GM12878 (cell line): ENCODE measurements around the gene GMDS. TPM values are rescaled to one million over a fixed set of nuclear protein-coding genes. Genes with fewer than 3 reads are reported as not detected.

Source experiments
- ATAC-seq: fragments of 200-7000 bp; cut with Tn5 transposase; 3 replicates; pipeline ENCODE4 v1.9.1; 2020; ENCODE audit warnings: mild to moderate bottlenecking, moderate library complexity
- BruUV-seq: library from RNA; stranded (reverse); fragments of 400-500 nt; replicated peaks from 2 replicates; lab custom pipeline; 2021; lab: Mats Ljungman, UMichigan
- CTCF ChIA-PET: fragments of 300-600 bp; sonication (Branson Sonifier 250); formaldehyde crosslinking; extraction: SDS; loops from one replicate; lab custom pipeline; 2021; ENCODE audit warnings: inconsistent platforms; lab: Yijun Ruan, JAX
- POLR2A ChIA-PET: fragments of 350-600 bp; formaldehyde crosslinking; extraction: SDS; loops from one replicate; lab custom pipeline; 2021; ENCODE audit warnings: inconsistent platforms; lab: Charles Lee
- RAD21 ChIA-PET: fragments of 300-600 bp; sonication (Branson Sonifier 250); formaldehyde crosslinking; loops from one replicate; lab custom pipeline; 2023; ENCODE audit warnings: antibody characterized with exemption; ENCODE audit not compliant: unreplicated experiment; lab: Charles Lee
- SMC1A ChIA-PET: fragments of 300-600 bp; sonication (Branson Sonifier 250); formaldehyde crosslinking; loops from one replicate; lab custom pipeline; 2023; ENCODE audit not compliant: unreplicated experiment, uncharacterized antibody; lab: Charles Lee
- DNase-seq: peaks from one replicate; pipeline ENCODE4 v3.0.0-alpha.2; 2011; ENCODE audit warnings: low read depth, low spot score
- FAIRE-seq: peaks from 3 replicates; lab custom pipeline; 2011; peaks lifted over from hg19 to GRCh38; lab: Jason Lieb, UNC
- H2AFZ ChIP-seq: 2 replicates; pipeline ENCODE4 v1.6.0; 2011; ENCODE audit warnings: low read depth, low read length, control low read depth; ENCODE audit not compliant: control insufficient read depth
- H3K27ac ChIP-seq: 2 replicates; pipeline ENCODE4 v1.5.1; 2011; ENCODE audit warnings: control low read depth; ENCODE audit not compliant: control insufficient read depth, insufficient read depth
- H3K27me3 ChIP-seq, 2 experiments: replicated peaks in 1 of 2; 2 replicates each; pipeline versions ENCODE4 v1.6.0 to v1.6.1; 2011; ENCODE audit warnings: low read length in 1 of 2; ENCODE audit not compliant: control insufficient read depth in 2 of 2, insufficient read depth in 2 of 2
- H3K36me3 ChIP-seq, 2 experiments: 2 replicates each; pipeline ENCODE4 v1.5.1; 2011; ENCODE audit warnings: low read length in 1 of 2; ENCODE audit not compliant: control insufficient read depth in 2 of 2, insufficient read depth in 2 of 2
- H3K4me1 ChIP-seq: 2 replicates; pipeline ENCODE4 v1.6.1; 2011; ENCODE audit warnings: mild to moderate bottlenecking, low read length, moderate library complexity, mixed read lengths; ENCODE audit not compliant: control insufficient read depth, insufficient read depth
- H3K4me2 ChIP-seq: 2 replicates; pipeline ENCODE4 v1.6.0; 2011; ENCODE audit warnings: control low read depth; ENCODE audit not compliant: control insufficient read depth, insufficient read depth
- H3K4me3 ChIP-seq: fragments of 200-600 bp; sonication (generic); 2 replicates; pipeline ENCODE4 v1.5.1; 2016
- H3K79me2 ChIP-seq: 2 replicates; pipeline ENCODE4 v1.6.0; 2011; ENCODE audit warnings: low read length; ENCODE audit not compliant: control insufficient read depth, insufficient read depth
- H3K9ac ChIP-seq: 2 replicates; pipeline ENCODE4 v1.8.0; 2011; ENCODE audit warnings: low read length, control low read depth, mixed read lengths; ENCODE audit not compliant: control insufficient read depth, insufficient read depth
- H3K9me3 ChIP-seq: replicated peaks from 3 replicates; pipeline ENCODE4 v1.5.1; 2011; ENCODE audit warnings: mild to moderate bottlenecking, low read length; ENCODE audit not compliant: control insufficient read depth, insufficient read depth
- H4K20me1 ChIP-seq: 2 replicates; pipeline ENCODE4 v1.6.0; 2011; ENCODE audit not compliant: control insufficient read depth, insufficient read depth
- BCL11A ChIP-seq: IDR thresholded peaks from 2 replicates; pipeline ENCODE4 v1.6.1; 2011; ENCODE audit warnings: low read depth, low read length
- BRCA1 ChIP-seq: IDR thresholded peaks from 2 replicates; pipeline ENCODE4 v1.6.1; 2011; ENCODE audit warnings: low read depth, low read length, improper control_type of control experiment
- EGR1 ChIP-seq, 2 experiments: IDR thresholded peaks; 1 replicate in 1 of 2; 2 replicates in 1 of 2; pipeline ENCODE4 v1.6.1; 2011 to 2012; ENCODE audit warnings: low read depth in 2 of 2, low read length in 2 of 2, borderline replicate concordance in 1 of 2, mild to moderate bottlenecking in 1 of 2, moderate library complexity in 1 of 2
- EP300 ChIP-seq, 2 experiments: fragments of 150-350 bp in 1 of 2; IDR thresholded peaks; 2 replicates each; pipeline ENCODE4 v1.6.1; 2011 to 2012; ENCODE audit warnings: low read depth in 2 of 2, low read length in 2 of 2, borderline replicate concordance in 1 of 2, improper control_type of control experiment in 1 of 2, inconsistent platforms in 1 of 2; ENCODE audit not compliant: control insufficient read depth in 1 of 2
- FOXK2 ChIP-seq: fragments of 450-650 bp; IDR thresholded peaks from 2 replicates; pipeline ENCODE4 v1.6.1; 2017; ENCODE audit warnings: mild to moderate bottlenecking, moderate library complexity
- IRF5 ChIP-seq: fragments of 450-650 bp; IDR thresholded peaks from 2 replicates; pipeline ENCODE4 v1.6.1; 2017; ENCODE audit warnings: borderline replicate concordance
- PAX8 ChIP-seq: fragments of 450-650 bp; IDR thresholded peaks from 2 replicates; pipeline ENCODE4 v1.6.1; 2017; ENCODE audit warnings: mild to moderate bottlenecking, moderate library complexity
- RCOR1 ChIP-seq: conservative IDR thresholded peaks from 2 replicates; pipeline ENCODE4 v1.6.1; 2012; ENCODE audit warnings: low read depth, low read length, improper control_type of control experiment
- RELB ChIP-seq: fragments of 450-650 bp; IDR thresholded peaks from 2 replicates; pipeline ENCODE4 v1.6.1; 2017; ENCODE audit warnings: low read depth, mild to moderate bottlenecking, moderate library complexity
- REST ChIP-seq: IDR thresholded peaks from 2 replicates; pipeline ENCODE4 v1.6.1; 2012; ENCODE audit warnings: mild to moderate bottlenecking, low read depth, low read length
- SMC3 ChIP-seq: IDR thresholded peaks from 2 replicates; pipeline ENCODE4 v1.6.1; 2011; ENCODE audit warnings: low read length, improper control_type of control experiment, borderline replicate concordance
- TAF1 ChIP-seq: IDR thresholded peaks from 2 replicates; pipeline ENCODE4 v1.6.1; 2011; ENCODE audit warnings: mild to moderate bottlenecking, low read depth, low read length, borderline replicate concordance
- WGBS: methylation state at CpG from one replicate; pipeline ENCODE4 v1.1.6; 2016; ENCODE audit warnings: low lambda C conversion rate; ENCODE audit not compliant: insufficient replicate concordance, insufficient coverage; ENCODE audit errors: missing lambda C conversion rate; 5-methylcytosine and 5-hydroxymethylcytosine counted together
- in situ Hi-C: fragments of 300-500 bp; cut with MboI; formaldehyde crosslinking; loops from 9 replicates; pipeline ENCODE4 v1.14.3; 2018; ENCODE audit warnings: mixed read lengths
- intact Hi-C: fragments of 100-400 bp; cut with micrococcal nuclease; formaldehyde crosslinking; loops from one replicate; pipeline ENCODE4 v1.14.2; 2022; ENCODE audit not compliant: unreplicated experiment
- polyA plus RNA-seq, 11 experiments: library from polyadenylated mRNA; depleted of rRNA in 4 of 11; unstranded in 6 of 11; stranded (reverse) in 5 of 11; fragments of >200 nt; fragmentation: Nextera tagmentation in 4 of 11; fragmentation: Illumina TruSeq in 1 of 11; extraction: Ambion mirVana in 4 of 11; extraction: Trizol in 1 of 11; gene quantifications; 1 replicate in 1 of 11; 2 replicates in 10 of 11; pipeline versions ENCODE4 v1.2.1 to v1.2.3, GENCODE V29; 2011 to 2016; ENCODE audit warnings: inconsistent platforms in 2 of 11, missing spikeins in 2 of 11, low read depth in 1 of 11
- total RNA-seq, 4 experiments: library from RNA; depleted of rRNA in 3 of 4; stranded (reverse); fragments of >200 nt in 3 of 4; fragmentation: Illumina TruSeq in 1 of 4; extraction: Trizol in 1 of 4; gene quantifications; 2 replicates each; pipeline versions ENCODE4 v1.2.1 to v1.2.3, GENCODE V29; 2013 to 2021

GMDS gene
- total and polyA plus RNA-seq, 10 of the 15 experiments (the other 5 are each of a cell fraction or from before 2014, with no cell fraction given): 0.61 to 53.8 (median 29.3) TPM

GRCh38 chr6:1695546-1696462 is 549.6 kb downstream of the GMDS start:
- Histone ChIP-seq H3K27me3 (no peaks in the 10 kb centered on the region), H3K9ac (no peak overlapping the region), H3K4me2 (no peak overlapping the region), H3K9me3 (peaks cover 2% of the 10 kb centered on the region; the same call in 1 of the 3 replicates), H2AFZ (no peak overlapping the region), H3K4me3 (no peak overlapping the region), H3K36me3 (no peaks in the 10 kb centered on the region), H3K79me2 (no peaks in the 10 kb centered on the region), H3K27ac (no peak overlapping the region), H4K20me1 (no peaks in the 10 kb centered on the region), H3K4me1 (no peaks in the 10 kb centered on the region)
- no TSS peak for BruUV-seq
- ChIA-PET POLR2A (interaction anchor here (0.6 kb wide), 1 partner anchor 60 kb away, joined by 3 read pairs; no protein-coding TSS in a partner anchor), CTCF (interaction anchor here (0.7 to 1.6 kb wide), 2 partner anchors 9 to 15 kb away, joined by 3 read pairs; no protein-coding TSS in a partner anchor), SMC1A (interaction anchor here (0.6 to 1.5 kb wide), 2 partner anchors 9 to 91 kb away, joined by 3 to 4 read pairs; no protein-coding TSS in a partner anchor), RAD21 (no interaction called here)
- 90% methylated on average over 10 of the region's 10 CpGs for WGBS
- FAIRE-seq: no peak
- in situ Hi-C loops: no loop called here
- no peak for DNase-seq
- no peak for ATAC-seq
- TF ChIP-seq SMC3 (no peak), BRCA1 (no peak), RCOR1 (no peak), EGR1 (IDR thresholded peaks at IDR 0.05; ENCODE audit: borderline replicate concordance in 1 of 2, low read depth in 2 of 2, low read length in 2 of 2) (no peak), BCL11A (no peak), PAX8 (no peak), FOXK2 (no peak), EP300 (IDR thresholded peaks at IDR 0.05; ENCODE audit: borderline replicate concordance in 1 of 2, control insufficient read depth in 1 of 2, low read depth in 2 of 2, low read length in 2 of 2) (no peak), TAF1 (no peak), IRF5 (no peak), RELB (no peak), REST (no peak)
- intact Hi-C loops: no loop called here
